ENCODE results near the gene CSNK2B.
A peak's percentile ranks its signal among the peaks of the same experiment; 100 is the strongest.
"Not testable (repeated sequence)": the region's sequence is repeated elsewhere in the genome, so short reads cannot be mapped to it uniquely, and the experiment has no call there.

CSNK2B gene

GRCh38 chr6:31691078-31691463 is 25.2 kb downstream of the CSNK2B start:
- no peak for DNase-seq

DNA sequence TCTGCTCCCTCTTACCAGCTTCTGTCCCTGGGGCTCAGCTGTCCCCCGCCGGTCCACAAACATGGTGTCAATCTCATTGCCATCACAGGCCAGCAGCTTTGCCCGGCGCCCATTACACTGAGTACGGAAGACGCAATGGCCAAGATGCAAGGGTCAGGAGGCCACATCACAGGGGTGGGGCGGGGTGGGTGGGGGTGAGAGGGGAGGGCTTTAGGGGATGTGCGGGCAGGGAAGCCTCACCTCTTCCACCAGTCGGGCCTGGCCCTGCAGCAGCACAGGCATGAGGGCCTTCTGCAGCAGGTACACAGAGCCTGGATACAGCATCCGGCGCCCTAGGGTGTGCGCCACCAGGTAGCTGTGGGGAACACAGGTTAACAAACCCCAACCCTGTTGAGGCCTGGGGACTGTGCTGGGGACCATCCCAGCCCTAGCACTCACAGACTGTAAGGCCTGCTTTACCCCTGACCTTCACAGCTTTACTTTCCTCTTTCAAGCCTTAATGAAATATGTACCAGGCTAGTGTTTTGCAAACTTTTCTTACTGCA is 25.8 kb downstream of the CSNK2B start:
- DNase-seq = no peak

DNA sequence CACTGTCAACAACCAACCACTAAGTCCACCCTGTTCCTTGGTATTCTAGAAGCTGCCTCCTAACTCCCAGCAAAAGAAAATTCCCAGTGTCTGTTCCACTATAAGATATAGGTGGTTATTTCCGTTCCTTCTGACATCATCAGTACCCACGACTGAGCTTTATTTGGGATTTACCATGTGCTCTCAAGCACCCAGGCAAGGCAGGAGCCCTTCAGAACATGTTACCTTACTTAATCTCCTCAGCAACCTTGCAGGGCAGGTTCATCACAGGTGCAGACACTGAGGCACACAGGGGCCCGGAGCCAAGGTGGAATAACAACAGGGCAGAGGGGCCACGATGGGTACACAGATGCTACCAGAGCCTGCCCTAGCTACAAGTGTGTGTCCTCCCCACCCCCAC is 26.5 kb downstream of the CSNK2B start:
- no peak for DNase-seq

DNA sequence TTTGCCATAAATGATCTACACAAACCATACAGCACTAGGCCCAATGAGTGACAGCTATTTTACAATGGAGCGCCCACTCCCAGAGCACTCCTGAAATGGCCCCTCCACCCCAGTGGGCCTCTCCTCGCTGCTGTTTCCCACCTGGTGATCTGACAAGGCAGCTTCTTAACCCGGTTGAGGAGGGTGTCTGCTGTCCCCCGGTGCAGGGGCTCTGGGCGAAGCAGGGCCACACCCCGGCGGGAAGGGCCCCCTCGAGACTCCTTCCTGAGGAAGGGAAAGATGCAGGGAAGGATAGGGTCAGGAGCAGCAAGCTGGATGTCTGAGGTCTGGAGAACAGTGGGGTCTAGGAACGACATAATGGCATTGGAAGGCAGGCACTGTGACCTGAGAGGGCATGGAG is 27.0 kb downstream of the CSNK2B start:
- no peak for DNase-seq

- DNase-seq = no peak
Observed at GRCh38 chr6:31693535-31693934, 27.7 kb downstream of the CSNK2B start.

GRCh38 chr6:31697555-31697954 is 31.7 kb downstream of the CSNK2B start:
- DNase-seq = no peak

DNA sequence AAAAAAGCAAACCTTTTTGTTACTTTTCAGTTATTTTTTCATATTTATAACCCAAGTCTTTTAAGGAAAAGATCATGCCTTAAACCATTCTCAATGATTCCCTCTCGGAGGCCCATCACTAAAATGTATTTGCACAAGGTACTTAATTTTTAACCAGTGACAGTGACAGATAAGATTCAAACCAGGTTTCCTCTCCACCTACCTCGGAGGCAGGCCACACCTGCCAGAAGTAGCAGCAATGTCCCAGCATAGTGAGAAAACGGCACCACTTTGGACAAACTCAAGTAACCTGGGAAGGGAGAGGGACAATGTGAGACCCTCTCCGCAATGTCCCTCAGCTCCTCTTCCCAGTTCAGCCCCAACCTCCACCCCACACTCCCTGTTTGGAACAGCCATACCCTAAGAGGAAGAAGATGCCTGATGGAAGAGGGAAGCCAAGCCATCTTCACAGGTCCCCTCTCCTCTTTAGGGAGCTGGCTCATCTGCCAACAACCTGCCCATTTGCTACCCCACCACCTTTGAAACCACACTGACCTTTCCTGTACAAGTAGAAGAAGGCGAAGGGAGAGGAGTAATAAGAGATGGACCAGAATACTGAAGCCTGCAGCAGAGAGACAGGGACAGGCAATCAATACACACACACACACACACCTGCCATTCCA is 35.0 kb downstream of the CSNK2B start:
- no peak for DNase-seq

DNA sequence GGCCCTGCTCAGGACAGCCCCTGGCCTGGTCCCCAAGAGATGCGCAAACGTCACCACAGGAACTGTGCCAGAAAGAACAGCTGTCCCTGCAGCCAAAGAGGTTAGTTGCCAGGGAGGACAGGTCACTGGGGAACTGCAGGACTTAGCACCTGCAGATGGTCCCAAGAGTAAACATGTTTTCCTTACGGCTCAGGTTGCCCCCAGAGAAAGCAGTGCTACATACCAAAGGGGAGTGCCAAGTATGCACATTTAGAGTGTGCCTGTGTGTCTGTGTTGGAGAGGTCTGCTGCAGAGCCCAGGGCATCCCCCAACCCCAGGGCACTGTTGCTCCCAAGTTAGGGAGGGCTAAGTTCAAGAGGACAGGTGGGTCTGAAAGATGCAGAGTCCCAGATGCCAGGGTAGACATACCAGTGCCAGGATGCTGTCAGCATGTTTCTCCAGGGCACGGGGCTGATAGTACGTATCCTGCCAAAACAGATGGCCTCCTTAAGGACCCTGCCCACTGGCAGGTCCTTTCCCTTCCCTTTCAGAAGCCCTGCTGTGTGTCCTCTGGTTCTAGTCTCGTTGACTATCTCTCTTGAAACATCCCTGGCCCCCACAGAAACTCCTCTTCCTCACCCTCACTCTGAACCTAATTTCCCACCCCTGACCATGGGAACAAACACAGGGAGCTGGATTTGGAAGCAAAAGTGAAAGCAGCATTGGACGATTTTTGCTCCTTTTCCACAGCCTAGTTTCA is 36.0 kb downstream of the CSNK2B start:
- DNase-seq = peak; percentile 22

DNA sequence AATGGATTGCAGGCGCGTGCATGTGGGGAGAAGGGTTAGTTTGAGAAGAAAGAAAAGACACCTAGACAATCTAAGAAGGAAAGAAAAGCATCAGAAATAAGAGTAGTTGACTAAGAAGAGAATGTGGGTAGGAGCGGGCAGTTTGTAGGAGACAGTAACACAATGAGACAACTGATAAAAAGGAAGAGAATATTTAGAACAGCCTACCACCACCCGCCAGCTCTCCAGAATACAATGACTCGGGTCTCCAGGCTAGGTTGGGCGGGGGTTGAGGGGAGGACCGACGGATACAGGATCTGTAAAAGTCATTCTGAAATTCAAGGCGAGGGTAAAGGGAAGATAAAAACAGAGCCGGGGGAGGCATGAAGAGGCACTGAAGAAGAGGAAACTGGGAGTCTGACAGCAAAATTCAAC is 36.5 kb downstream of the CSNK2B start:
- no peak for DNase-seq

GRCh38 chr6:31702819-31703716 is 37.2 kb downstream of the CSNK2B start, which contains the start of gene ABHD16A:
TSS of gene ABHD16A (minus strand) at chr6:31703324. CDS start at chr6:31703281, 43 bp downstream.
- peak; percentile 97 for DNase-seq

GRCh38 chr6:31705931-31706330 is 40.1 kb downstream of the CSNK2B start:
- no peak for DNase-seq

DNA sequence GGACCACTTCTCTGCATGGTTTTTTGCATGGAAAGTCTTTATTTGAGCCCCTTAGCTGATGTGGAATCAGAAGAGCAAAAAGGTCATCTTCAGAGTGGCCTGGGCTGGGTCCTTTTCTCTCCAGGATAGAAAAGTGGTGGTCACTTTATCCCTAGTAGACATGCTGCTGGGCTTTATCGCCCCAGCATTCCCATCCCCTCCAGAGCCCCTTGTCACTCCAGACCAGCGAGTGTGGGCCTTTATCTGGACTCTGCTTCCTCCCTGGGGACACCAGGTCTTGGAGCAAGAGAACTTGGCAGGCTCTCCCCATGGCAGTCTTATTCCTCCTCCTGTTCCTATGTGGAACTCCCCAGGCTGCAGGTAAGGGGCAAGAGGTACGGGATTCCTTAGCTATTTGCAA is 40.7 kb downstream of the CSNK2B start, which contains the start of gene LY6G6F:
Gene LY6G6F (plus strand): TSS at position 268 of the 400 bp plus-strand sequence. CDS start 41 bp downstream, at position 309.
- no peak for DNase-seq

DNA sequence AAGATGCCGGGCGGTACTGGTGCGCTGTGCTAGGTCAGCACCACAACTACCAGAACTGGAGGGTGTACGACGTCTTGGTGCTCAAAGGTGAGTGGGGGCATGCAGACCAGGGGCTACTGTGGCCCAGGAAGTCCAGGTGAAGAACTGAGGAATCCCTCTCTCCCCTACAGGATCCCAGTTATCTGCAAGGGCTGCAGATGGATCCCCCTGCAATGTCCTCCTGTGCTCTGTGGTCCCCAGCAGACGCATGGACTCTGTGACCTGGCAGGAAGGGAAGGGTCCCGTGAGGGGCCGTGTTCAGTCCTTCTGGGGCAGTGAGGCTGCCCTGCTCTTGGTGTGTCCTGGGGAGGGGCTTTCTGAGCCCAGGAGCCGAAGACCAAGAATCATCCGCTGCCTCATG is 41.8 kb downstream of the CSNK2B start:
- no peak for DNase-seq

GRCh38 chr6:31708224-31708623 is 42.3 kb downstream of the CSNK2B start:
- DNase-seq = no peak

GRCh38 chr6:31709157-31709556 is 43.3 kb downstream of the CSNK2B start:
- not testable (repeated sequence) for DNase-seq

DNA sequence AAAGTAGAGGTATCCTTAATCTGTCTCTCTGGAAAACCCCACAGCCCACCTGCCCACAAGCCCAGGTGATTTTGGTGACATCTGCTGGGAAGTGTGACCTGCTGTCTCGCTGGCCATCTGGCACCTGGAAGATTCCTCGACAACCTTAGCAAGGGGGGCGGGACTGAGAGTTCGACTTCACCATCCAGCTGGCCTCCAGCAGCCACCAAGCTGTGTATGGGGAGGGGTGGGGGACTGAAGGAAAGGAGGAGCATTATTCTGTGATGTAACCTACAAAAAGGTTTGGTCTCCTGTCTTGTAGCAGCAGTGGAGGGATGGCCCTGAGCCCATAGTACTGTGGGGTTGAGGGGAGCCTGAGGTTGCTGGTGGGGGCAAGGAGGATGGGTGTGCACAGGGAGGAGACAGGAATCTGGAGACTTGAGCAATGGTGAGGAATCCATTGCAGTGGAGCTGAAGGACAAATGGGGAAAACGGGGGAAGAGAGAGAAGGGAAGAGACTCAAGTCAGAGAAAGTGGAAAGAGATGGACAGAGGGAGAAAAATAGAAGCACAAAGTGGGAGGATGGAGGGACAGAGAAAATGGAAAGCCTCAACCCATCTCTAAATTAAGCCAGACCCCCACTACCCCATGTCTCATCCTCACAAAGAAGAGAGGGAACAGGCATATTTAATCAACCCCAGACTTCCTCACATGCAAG is 44.8 kb downstream of the CSNK2B start:
- DNase-seq = no peak

DNA sequence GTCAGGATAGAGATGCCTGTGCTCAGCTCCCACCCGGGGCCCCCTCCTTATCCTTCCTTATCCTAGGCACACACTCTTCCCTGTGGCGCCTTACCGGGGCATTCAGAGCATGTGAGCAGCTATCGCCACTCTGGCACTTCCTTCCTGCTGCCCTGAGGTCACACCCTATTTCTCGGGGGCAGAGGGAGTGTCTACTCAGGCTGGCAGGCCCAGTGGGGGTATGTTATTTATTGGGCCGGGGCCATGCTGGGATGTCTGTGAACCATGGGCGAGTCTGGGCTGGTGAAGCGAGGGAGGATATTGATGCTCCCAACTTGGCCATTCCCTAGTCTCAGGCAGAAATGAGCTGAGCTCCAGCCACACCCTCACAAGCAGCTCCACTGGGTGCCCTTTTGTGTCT is 45.4 kb downstream of the CSNK2B start:
- DNase-seq = no peak

- DNase-seq = no peak
Observed at GRCh38 chr6:31712296-31712695, 46.4 kb downstream of the CSNK2B start.

GRCh38 chr6:31713465-31713864 is 47.6 kb downstream of the CSNK2B start:
- DNase-seq = no peak

DNA sequence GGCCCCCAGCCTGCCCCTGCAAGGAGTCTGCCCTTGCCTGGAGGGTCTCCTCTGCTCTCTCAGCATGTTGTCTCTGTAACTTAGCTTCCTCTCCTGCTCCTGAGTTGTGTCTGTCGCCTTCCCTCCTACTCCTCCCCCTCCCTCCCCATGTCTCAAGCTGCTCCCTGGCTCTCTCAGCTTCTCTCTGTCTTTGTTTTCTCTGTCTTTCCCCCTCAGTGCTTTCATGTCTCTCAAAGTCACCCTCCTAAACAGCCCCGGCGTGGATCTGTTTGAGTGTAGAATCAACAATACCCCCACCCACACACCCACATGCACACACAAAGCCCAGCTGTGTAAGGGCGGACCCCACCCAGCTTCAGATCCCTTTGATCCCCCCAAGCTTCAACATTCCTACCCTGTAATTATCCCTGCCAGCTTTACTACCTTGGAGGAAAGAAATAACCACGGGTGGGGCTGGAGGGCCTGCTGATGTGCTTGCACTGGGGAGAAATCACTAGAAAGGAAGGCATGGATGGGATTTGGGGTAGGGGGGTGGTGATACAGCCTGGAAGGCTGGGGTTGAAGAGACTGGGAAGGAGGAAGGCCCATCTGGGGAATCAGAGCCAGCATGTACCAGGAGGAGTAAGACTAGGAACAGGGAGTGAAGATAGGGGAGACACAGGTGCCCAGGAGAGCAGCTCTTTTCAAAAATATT is 48.3 kb downstream of the CSNK2B start:
- no peak for DNase-seq

DNA sequence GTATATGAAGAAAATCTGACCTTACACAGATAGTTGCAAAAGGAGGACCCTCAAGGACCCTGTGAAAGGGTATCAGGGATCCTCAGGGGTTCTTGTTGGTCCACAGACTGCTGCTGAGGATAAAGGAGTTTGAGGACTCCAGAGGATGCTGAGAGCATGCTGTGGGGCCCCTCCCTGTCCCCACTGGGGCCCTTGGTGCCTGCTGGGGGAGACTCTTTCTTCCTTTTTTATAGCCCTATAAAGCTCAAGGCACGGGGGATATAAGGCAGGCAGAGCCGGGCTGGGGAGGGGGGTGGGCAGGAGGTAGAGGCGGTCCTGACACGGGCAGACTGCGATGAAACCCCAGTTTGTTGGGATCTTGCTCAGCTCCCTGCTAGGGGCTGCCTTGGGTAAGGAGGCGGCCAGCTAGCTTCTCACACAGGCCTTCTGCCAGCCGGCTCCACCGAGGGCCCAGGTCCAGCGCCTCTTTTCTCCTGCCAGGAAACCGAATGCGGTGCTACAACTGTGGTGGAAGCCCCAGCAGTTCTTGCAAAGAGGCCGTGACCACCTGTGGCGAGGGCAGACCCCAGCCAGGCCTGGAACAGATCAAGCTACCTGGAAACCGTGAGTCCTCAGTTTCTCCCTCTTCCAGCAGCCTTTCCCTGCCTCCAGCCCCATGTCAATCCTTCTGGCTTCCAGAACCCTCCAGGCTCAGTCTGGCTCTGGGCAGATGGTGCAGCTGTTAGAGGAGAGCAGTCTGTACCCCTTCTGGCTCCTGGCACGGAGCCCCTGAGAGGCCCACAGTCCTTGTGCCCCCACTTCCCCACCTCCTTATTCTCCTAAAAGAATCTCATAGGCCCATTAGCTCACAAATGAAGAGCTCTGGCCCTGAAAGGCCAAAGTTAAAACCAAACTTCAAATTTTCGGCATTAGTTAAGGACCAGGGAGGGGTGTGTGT is 49.4 kb downstream of the CSNK2B start, which contains the start of gene LY6G6D:
Gene LY6G6D (plus strand): TSS at position 327 of the 937 bp plus-strand sequence. CDS start 8 bp downstream, at position 335.
- no peak for DNase-seq

Data from NCI-H1105 (cell line).